SK-N-SH (cell line): ENCODE measurements around the gene INPP5A. TPM values are rescaled to one million over a fixed set of nuclear protein-coding genes. Genes with fewer than 3 reads are reported as not detected.

Source experiments
- CTCF ChIA-PET: fragments of 300-600, 350-600 bp; formaldehyde crosslinking; extraction: SDS; loops from one replicate; lab custom pipeline; 2021; lab: Yijun Ruan, JAX
- POLR2A ChIA-PET: fragments of 350-600 bp; sonication (Branson Sonifier 250); formaldehyde crosslinking; extraction: SDS; loops from one replicate; lab custom pipeline; 2020; ENCODE audit warnings: antibody characterized with exemption, inconsistent platforms; lab: Yijun Ruan, JAX
- DNase-seq: peaks from one replicate; pipeline ENCODE4 v3.0.0; 2012
- H2AFZ ChIP-seq: fragments of 200-600 bp; sonication (generic); 2 replicates; pipeline ENCODE4 v1.8.1; 2016; ENCODE audit warnings: antibody characterized with exemption, mild to moderate bottlenecking, low read depth
- H3F3A ChIP-seq: fragments of 200-600 bp; sonication (generic); replicated peaks from 2 replicates; pipeline ENCODE3; 2016; ENCODE audit warnings: antibody characterized with exemption, mild to moderate bottlenecking; ENCODE audit not compliant: insufficient read depth
- H3K27ac ChIP-seq, 2 experiments: fragments of 200-500 bp in 1 of 2; fragments of 200-600 bp in 1 of 2; sonication (Bioruptor generic) in 1 of 2; sonication (generic), shearing (Covaris generic) in 1 of 2; 2 replicates each; pipeline versions ENCODE4 v1.5.1 to v1.6.1; 2014 to 2016; ENCODE audit warnings: low read depth in 2 of 2, inconsistent platforms in 1 of 2, low read length in 1 of 2, mild to moderate bottlenecking in 1 of 2, mixed read lengths in 1 of 2
- H3K27me3 ChIP-seq: fragments of 200-600 bp; sonication (generic), shearing (Covaris generic); 2 replicates; pipeline ENCODE4 v1.6.1; 2016; ENCODE audit warnings: mixed run types; ENCODE audit not compliant: insufficient read depth
- H3K36me3 ChIP-seq, 2 experiments: fragments of 200-500 bp in 1 of 2; fragments of 200-600 bp in 1 of 2; sonication (Bioruptor generic) in 1 of 2; sonication (generic) in 1 of 2; replicated peaks in 1 of 2; 2 replicates each; pipeline versions ENCODE3 to v1.5.1; 2014 to 2016; ENCODE audit warnings: low read length in 1 of 2, mild to moderate bottlenecking in 1 of 2; ENCODE audit not compliant: insufficient read depth in 2 of 2, control insufficient read depth in 1 of 2
- H3K4me1 ChIP-seq, 2 experiments: fragments of 200-500 bp in 1 of 2; fragments of 200-600 bp in 1 of 2; sonication (Bioruptor generic) in 1 of 2; sonication (generic), shearing (Covaris generic) in 1 of 2; 2 replicates each; pipeline versions ENCODE4 v1.5.1 to v1.6.1; 2014 to 2016; ENCODE audit warnings: low read depth in 1 of 2, low read length in 1 of 2, mixed run types in 1 of 2; ENCODE audit not compliant: insufficient read depth in 2 of 2, control insufficient read depth in 1 of 2
- H3K4me2 ChIP-seq: fragments of 200-600 bp; sonication (generic), shearing (Covaris generic); 2 replicates; pipeline ENCODE4 v1.6.1; 2017; ENCODE audit warnings: mixed run types
- H3K4me3 ChIP-seq, 2 experiments: fragments of 200-500 bp in 1 of 2; fragments of 200-600 bp in 1 of 2; sonication (Bioruptor generic) in 1 of 2; sonication (generic), shearing (Covaris generic) in 1 of 2; 2 replicates each; pipeline versions ENCODE4 v1.5.1 to v1.8.1; 2014 to 2016; ENCODE audit warnings: low read depth in 2 of 2, inconsistent platforms in 1 of 2, low read length in 1 of 2, mild to moderate bottlenecking in 1 of 2, mixed read lengths in 1 of 2, moderate library complexity in 1 of 2
- H3K79me2 ChIP-seq: fragments of 200-600 bp; sonication (generic); 2 replicates; pipeline ENCODE4 v1.8.1; 2017; ENCODE audit warnings: mild to moderate bottlenecking; ENCODE audit not compliant: insufficient read depth
- H3K9ac ChIP-seq: fragments of 200-600 bp; sonication (generic); 2 replicates; pipeline ENCODE4 v1.6.1; 2017; ENCODE audit warnings: mixed run types
- H3K9me2 ChIP-seq: fragments of 200-600 bp; sonication (generic); 2 replicates; pipeline ENCODE4 v1.6.1; 2017; ENCODE audit warnings: mixed run types
- H3K9me3 ChIP-seq: fragments of 200-600 bp; sonication (generic); 2 replicates; pipeline ENCODE4 v1.6.1; 2017; ENCODE audit warnings: mixed run types, mild to moderate bottlenecking, moderate library complexity
- H4K20me1 ChIP-seq: fragments of 200-600 bp; sonication (generic); 2 replicates; pipeline ENCODE4 v1.6.1; 2017; ENCODE audit warnings: mild to moderate bottlenecking, mixed run types; ENCODE audit not compliant: insufficient read depth
- FOXJ3 ChIP-seq: sonication (generic); formaldehyde crosslinking; IDR thresholded peaks from 2 replicates; pipeline ENCODE4 v1.5.1; 2020; ENCODE audit warnings: mild to moderate bottlenecking, missing genetic modification reagents
- GABPA ChIP-seq: IDR thresholded peaks from 2 replicates; pipeline ENCODE4 v1.4.0; 2012; ENCODE audit warnings: low read depth, mild to moderate bottlenecking
- GATA2 ChIP-seq: sonication (generic); formaldehyde crosslinking; IDR thresholded peaks from 2 replicates; pipeline ENCODE4 v1.5.0; 2020; ENCODE audit warnings: mild to moderate bottlenecking, missing genetic modification reagents
- MEF2A ChIP-seq: IDR thresholded peaks from 2 replicates; pipeline ENCODE4 v1.4.0; 2012; ENCODE audit warnings: low read depth, borderline replicate concordance
- MXI1 ChIP-seq: IDR thresholded peaks from 2 replicates; pipeline ENCODE4 v1.6.1; 2012; ENCODE audit warnings: mild to moderate bottlenecking, low read depth, low read length, improper control_type of control experiment
- NFIC ChIP-seq: IDR thresholded peaks from 2 replicates; pipeline ENCODE4 v1.4.0; 2012; ENCODE audit warnings: borderline replicate concordance
- RXRA ChIP-seq: IDR thresholded peaks from 2 replicates; pipeline ENCODE4 v1.4.0; 2012; ENCODE audit warnings: low read depth, mild to moderate bottlenecking, borderline replicate concordance
- TAF1 ChIP-seq: IDR thresholded peaks from 2 replicates; pipeline ENCODE4 v1.6.1; 2012; ENCODE audit warnings: low read depth, mild to moderate bottlenecking, low read length, moderate library complexity, borderline replicate concordance
- WGBS: methylation state at CpG from one replicate; pipeline ENCODE4 v1.1.6; 2017; ENCODE audit warnings: low lambda C conversion rate; 5-methylcytosine and 5-hydroxymethylcytosine counted together
- polyA plus RNA-seq, 3 experiments: library from polyadenylated mRNA; depleted of rRNA; stranded (reverse); fragments of >200 nt; gene quantifications; 2 replicates each; pipeline ENCODE4 v1.2.3, GENCODE V29; 2012
- TF ChIP-seq, protein P1 (sequence below): IDR thresholded peaks from 2 replicates; pipeline ENCODE4 v1.4.0; 2012; ENCODE audit warnings: low read depth
- TF ChIP-seq, protein P2 (sequence below): IDR thresholded peaks from 2 replicates; pipeline ENCODE4; 2012
- TF ChIP-seq, protein P3 (sequence below): fragments of 200-600 bp; sonication (generic); IDR thresholded peaks from 2 replicates; pipeline ENCODE4 v1.6.1; 2017; ENCODE audit warnings: antibody characterized with exemption, mild to moderate bottlenecking, moderate library complexity

The INPP5A gene
- polyA plus RNA-seq, 1 of the 3 experiments (the other 2 are of a cell fraction) = 12.0 TPM

DNA sequence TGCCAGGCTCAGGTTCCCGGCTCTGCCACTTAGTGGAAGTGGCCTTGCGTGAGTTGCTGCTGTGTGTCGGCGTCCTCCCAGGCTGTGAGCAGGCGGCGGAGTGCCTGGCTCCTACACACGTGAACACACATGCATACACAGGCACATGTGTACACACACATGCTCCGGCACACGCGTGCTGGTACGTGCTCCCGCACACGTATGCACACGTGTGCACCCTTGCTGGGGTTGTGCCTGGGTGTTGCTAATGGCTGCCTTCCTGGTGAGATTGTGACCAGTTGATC, 107.6 kb downstream of the INPP5A start (continued):
- TF ChIP-seq, protein P1, sequence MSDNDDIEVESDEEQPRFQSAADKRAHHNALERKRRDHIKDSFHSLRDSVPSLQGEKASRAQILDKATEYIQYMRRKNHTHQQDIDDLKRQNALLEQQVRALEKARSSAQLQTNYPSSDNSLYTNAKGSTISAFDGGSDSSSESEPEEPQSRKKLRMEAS = no peak
- TF ChIP-seq TAF1 (no peak), MXI1 (no peak)
- TF ChIP-seq, protein P2, sequence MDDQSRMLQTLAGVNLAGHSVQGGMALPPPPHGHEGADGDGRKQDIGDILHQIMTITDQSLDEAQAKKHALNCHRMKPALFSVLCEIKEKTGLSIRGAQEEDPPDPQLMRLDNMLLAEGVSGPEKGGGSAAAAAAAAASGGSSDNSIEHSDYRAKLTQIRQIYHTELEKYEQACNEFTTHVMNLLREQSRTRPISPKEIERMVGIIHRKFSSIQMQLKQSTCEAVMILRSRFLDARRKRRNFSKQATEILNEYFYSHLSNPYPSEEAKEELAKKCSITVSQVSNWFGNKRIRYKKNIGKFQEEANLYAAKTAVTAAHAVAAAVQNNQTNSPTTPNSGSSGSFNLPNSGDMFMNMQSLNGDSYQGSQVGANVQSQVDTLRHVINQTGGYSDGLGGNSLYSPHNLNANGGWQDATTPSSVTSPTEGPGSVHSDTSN = no peak
- TF ChIP-seq, all 33 proteins: peak for 0

DNA sequence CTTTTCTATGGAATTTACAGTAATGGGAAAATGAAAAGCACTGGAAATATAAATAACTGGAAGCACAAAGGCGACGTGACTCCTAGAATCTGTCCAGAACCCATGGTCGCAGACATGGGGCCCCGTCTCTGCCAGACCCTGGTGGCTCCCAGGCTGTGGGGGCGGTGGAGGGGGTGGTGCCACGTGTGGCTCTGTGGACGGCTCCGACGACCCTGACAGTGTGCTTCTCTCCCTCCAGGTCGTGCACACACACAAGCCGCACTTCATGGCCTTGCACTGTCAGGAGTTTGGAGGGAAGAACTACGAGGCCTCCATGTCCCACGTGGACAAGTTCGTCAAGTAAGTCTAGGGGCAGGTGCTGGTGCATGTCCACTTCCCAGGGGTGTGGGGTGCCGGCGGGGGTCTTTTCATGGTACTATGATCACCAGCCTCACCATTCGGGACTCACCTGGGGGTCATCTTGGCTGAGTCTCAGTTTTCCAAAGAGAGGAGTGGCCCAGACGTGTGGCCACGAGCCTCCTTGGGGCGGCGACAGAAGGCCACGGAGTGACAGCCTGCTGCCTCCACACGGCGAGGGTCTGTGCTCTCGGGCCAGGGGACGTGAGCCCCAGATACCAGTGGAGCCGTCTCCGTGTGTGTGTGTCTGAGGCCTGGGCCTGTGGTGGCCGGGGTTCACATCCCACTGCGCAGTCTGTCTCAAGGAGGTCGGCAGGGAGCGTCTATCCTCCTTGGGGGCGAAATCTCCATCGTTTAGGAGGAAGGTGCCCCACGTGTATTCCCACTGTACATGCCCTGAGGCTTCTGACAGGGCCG, 108.2 kb downstream of the INPP5A start:
- Histone ChIP-seq H3K36me3 (no peaks in the 10 kb centered on the region), H3K4me2 (no peak overlapping the region), H3K9me3 (no peaks in the 10 kb centered on the region), H3K9ac (no peak overlapping the region), H3K4me1 (peaks cover 0 to 24% of the 10 kb centered on the region in 2 experiments; a peak in 2 of 4 replicates), H3K9me2 (no peaks in the 10 kb centered on the region), H3K79me2 (0 out of 2 replicates have a peak, but pooled peaks cover 4% of the 10 kb centered on the region), H3F3A (no peaks in the 10 kb centered on the region), H3K27ac (no peak overlapping the region), H4K20me1 (0 out of 2 replicates have a peak, but pooled peaks cover 4% of the 10 kb centered on the region), H3K27me3 (no peaks in the 10 kb centered on the region), H3K4me3 (no peak overlapping the region), H2AFZ (no peak overlapping the region)
- POLR2A ChIA-PET = no interaction called here
- WGBS = 92% methylated on average over 22 of the region's 36 CpGs
- no peak for DNase-seq
- TF ChIP-seq FOXJ3 (no peak), GABPA (no peak), NFIC (no peak), RXRA (no peak), GATA2 (CRISPR knock-in tag) (no peak), MEF2A (no peak)
- TF ChIP-seq, protein P3, sequence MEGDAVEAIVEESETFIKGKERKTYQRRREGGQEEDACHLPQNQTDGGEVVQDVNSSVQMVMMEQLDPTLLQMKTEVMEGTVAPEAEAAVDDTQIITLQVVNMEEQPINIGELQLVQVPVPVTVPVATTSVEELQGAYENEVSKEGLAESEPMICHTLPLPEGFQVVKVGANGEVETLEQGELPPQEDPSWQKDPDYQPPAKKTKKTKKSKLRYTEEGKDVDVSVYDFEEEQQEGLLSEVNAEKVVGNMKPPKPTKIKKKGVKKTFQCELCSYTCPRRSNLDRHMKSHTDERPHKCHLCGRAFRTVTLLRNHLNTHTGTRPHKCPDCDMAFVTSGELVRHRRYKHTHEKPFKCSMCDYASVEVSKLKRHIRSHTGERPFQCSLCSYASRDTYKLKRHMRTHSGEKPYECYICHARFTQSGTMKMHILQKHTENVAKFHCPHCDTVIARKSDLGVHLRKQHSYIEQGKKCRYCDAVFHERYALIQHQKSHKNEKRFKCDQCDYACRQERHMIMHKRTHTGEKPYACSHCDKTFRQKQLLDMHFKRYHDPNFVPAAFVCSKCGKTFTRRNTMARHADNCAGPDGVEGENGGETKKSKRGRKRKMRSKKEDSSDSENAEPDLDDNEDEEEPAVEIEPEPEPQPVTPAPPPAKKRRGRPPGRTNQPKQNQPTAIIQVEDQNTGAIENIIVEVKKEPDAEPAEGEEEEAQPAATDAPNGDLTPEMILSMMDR = no peak
- TF ChIP-seq, protein P1 = no peak
- TF ChIP-seq, all 33 proteins: peak for 0
- CTCF ChIA-PET = no interaction called here
